Endothelial cell of umbilical vein (primary cell): Measurements from ENCODE around the gene NKX1-2. TPM values are rescaled to one million over a fixed set of nuclear protein-coding genes. Genes with fewer than 3 reads are reported as not detected.

Source experiments
- BruUV-seq: library from RNA; stranded (reverse); fragments of 400-500 nt; replicated peaks from 2 replicates; lab custom pipeline; 2021; lab: Mats Ljungman, UMichigan
- CTCF ChIA-PET: fragments of 300-600, 350-600 bp; sonication (Branson Sonifier 250); formaldehyde crosslinking; loops from one replicate; lab custom pipeline; 2021; ENCODE audit warnings: antibody characterized with exemption, inconsistent platforms; lab: Charles Lee
- POLR2A ChIA-PET: fragments of 300-600, 350-600 bp; sonication (Branson Sonifier 250); formaldehyde crosslinking; loops from one replicate; lab custom pipeline; 2021; ENCODE audit warnings: antibody characterized with exemption, inconsistent platforms; lab: Charles Lee
- DNase-seq: peaks from one replicate; pipeline ENCODE4 v3.0.0-alpha.2; 2011; ENCODE audit warnings: low read depth, low spot score
- FAIRE-seq: peaks from 2 replicates; lab custom pipeline; 2011; peaks lifted over from hg19 to GRCh38; lab: Jason Lieb, UNC
- H2AFZ ChIP-seq: 2 replicates; pipeline ENCODE4 v1.6.0; 2012; ENCODE audit warnings: low read depth, low read length, control low read depth, inconsistent platforms
- H3K27ac ChIP-seq: 2 replicates; pipeline ENCODE4 v1.5.1; 2011; ENCODE audit warnings: low read depth, mild to moderate bottlenecking, control low read depth, low read length, moderate library complexity; ENCODE audit not compliant: insufficient read depth
- H3K27me3 ChIP-seq, 2 experiments: 2 replicates each; pipeline versions ENCODE4 v1.6.0 to v1.6.1; 2011; ENCODE audit warnings: low read length in 2 of 2, mixed read lengths in 1 of 2; ENCODE audit not compliant: control insufficient read depth in 2 of 2, insufficient read depth in 2 of 2
- H3K36me3 ChIP-seq, 2 experiments: 2 replicates in 1 of 2; 3 replicates in 1 of 2; pipeline ENCODE4 v1.5.1; 2011; ENCODE audit warnings: low read length in 2 of 2, mild to moderate bottlenecking in 1 of 2, moderate library complexity in 1 of 2; ENCODE audit not compliant: control insufficient read depth in 2 of 2, insufficient read depth in 2 of 2; ENCODE audit errors: extremely low read depth in 1 of 2
- H3K4me1 ChIP-seq: 3 replicates; pipeline ENCODE4 v1.5.1; 2011; ENCODE audit warnings: mild to moderate bottlenecking, low read length; ENCODE audit not compliant: control insufficient read depth, insufficient read depth; ENCODE audit errors: extremely low read depth
- H3K4me2 ChIP-seq: 2 replicates; pipeline ENCODE4 v1.6.1; 2011; ENCODE audit warnings: low read length, control low read depth, mixed read lengths; ENCODE audit not compliant: insufficient read depth
- H3K4me3 ChIP-seq, 3 experiments: fragments of 200-600 bp in 1 of 3; sonication (generic), shearing (Covaris generic) in 1 of 3; replicated peaks in 1 of 3; 2 replicates each; pipeline ENCODE4 v1.5.1; 2011 to 2016; ENCODE audit warnings: control low read depth in 3 of 3, low read length in 3 of 3, mild to moderate bottlenecking in 2 of 3, inconsistent platforms in 1 of 3, low read depth in 1 of 3, moderate library complexity in 1 of 3; ENCODE audit not compliant: insufficient read depth in 1 of 3
- H3K79me2 ChIP-seq: 2 replicates; pipeline ENCODE4 v1.6.0; 2012; ENCODE audit warnings: low read length, inconsistent platforms; ENCODE audit not compliant: control insufficient read depth, insufficient read depth
- H3K9ac ChIP-seq: replicated peaks from 2 replicates; pipeline ENCODE3; 2011; ENCODE audit warnings: low read length, control low read depth; ENCODE audit not compliant: insufficient read depth; ENCODE audit errors: extremely low read depth
- H3K9me1 ChIP-seq: replicated peaks from 3 replicates; pipeline ENCODE4 v1.6.0; 2011; ENCODE audit warnings: mild to moderate bottlenecking, low read length; ENCODE audit not compliant: control insufficient read depth, insufficient read depth; ENCODE audit errors: extremely low read depth
- H3K9me3 ChIP-seq: replicated peaks from 2 replicates; pipeline ENCODE4 v1.5.1; 2012; ENCODE audit warnings: low read length, inconsistent platforms; ENCODE audit not compliant: control insufficient read depth, insufficient read depth
- H4K20me1 ChIP-seq: replicated peaks from 2 replicates; pipeline ENCODE3; 2011; ENCODE audit warnings: mild to moderate bottlenecking, low read length; ENCODE audit not compliant: control insufficient read depth, insufficient read depth; ENCODE audit errors: extremely low read depth
- EZH2 ChIP-seq: IDR thresholded peaks from 2 replicates; pipeline ENCODE4 v1.6.1; 2012; ENCODE audit warnings: borderline replicate concordance, low read depth, mild to moderate bottlenecking, moderate library complexity, low read length, inconsistent platforms; ENCODE audit not compliant: severe bottlenecking
- POLR2A ChIP-seq: IDR thresholded peaks from 2 replicates; pipeline ENCODE4 v1.6.1; 2012; ENCODE audit warnings: low read depth, mild to moderate bottlenecking, control low read depth, low read length
- POLR2AphosphoS5 ChIP-seq: IDR thresholded peaks from 2 replicates; pipeline ENCODE4 v1.6.1; 2012; ENCODE audit warnings: low read depth, mild to moderate bottlenecking, control low read depth, low read length, moderate library complexity; ENCODE audit not compliant: insufficient read depth
- dilution Hi-C: fragments of 300-500 bp; cut with MboI; formaldehyde crosslinking; loops from one replicate; pipeline ENCODE4 v1.15.0; 2019; ENCODE audit warnings: low sequenced_read_pairs; ENCODE audit not compliant: extremely low pct_ligation_motif_present
- intact Hi-C: fragments of 100-400 bp; cut with micrococcal nuclease; formaldehyde crosslinking; loops from one replicate; pipeline ENCODE4 v1.10.0; 2022
- polyA plus RNA-seq, 4 experiments: library from polyadenylated mRNA; depleted of rRNA in 3 of 4; stranded (reverse) in 3 of 4; unstranded in 1 of 4; fragments of >200 nt; gene quantifications; 2 replicates each; pipeline versions ENCODE4 v1.2.1 to v1.2.3, GENCODE V29; 2011 to 2012; ENCODE audit warnings: missing spikeins in 1 of 4
- total RNA-seq: library from RNA; stranded (reverse); gene quantifications from 2 replicates; pipeline ENCODE4 v1.2.3, GENCODE V29; 2021
- TF ChIP-seq, protein P1 (sequence below), 2 donors: IDR thresholded peaks; 1 replicate in 1 of 2; 2 replicates in 1 of 2; pipeline ENCODE4 v1.5.1; 2011; ENCODE audit warnings: low read length in 2 of 2, mild to moderate bottlenecking in 2 of 2, moderate library complexity in 2 of 2, control low read depth in 1 of 2, inconsistent platforms in 1 of 2, low read depth in 1 of 2; ENCODE audit not compliant: insufficient read depth in 1 of 2; ENCODE audit errors: extremely low read depth in 1 of 2

NKX1-2 gene
- total and polyA plus RNA-seq, 2 donors (not counting 3 experiments of a cell fraction or from before 2014, with no cell fraction given): not detected

DNA sequence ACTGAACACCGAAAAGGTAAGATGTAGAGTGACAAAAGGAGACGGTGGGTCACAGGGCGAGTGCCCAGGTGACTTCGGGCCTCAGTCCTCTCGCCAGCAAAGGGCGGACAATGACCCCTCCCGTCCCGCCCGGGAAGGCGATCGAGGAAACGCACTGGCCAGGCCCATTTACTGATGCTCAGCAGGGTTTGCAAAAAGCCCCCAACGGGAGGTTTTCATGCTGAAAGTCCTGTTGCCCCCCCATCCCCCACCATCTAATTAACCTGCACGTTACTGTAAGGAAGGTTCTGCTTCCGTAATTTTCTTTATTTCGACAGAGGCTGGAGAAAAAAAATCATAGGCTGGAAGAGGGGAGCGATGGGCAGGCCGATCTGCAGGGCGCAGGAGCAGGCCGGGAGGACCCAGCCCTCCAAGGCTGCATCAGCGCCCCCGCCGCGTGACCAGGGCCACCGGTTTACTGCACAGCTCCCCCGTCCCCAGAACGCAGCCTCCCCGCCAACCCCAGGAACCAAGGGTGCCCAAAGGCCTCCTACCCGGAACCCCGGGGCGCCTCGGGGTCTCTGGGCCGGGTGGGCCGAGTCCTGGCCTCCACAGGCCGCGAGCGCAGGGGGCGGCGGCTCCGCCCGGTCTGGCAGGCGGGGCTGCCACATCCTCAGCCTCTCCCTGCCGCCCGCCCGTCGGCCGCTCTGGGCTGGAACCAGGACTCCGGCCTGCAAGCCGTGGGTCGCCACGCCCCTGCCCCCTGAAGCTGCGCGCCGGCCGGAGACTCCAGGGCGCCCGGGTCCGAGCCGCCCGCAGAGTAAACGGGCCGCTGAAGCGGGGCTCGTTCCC lies 31.7 kb downstream of the NKX1-2 start:
- no peak for TF ChIP-seq EZH2
- TF ChIP-seq POLR2A: no peak
- TF ChIP-seq, protein P1, sequence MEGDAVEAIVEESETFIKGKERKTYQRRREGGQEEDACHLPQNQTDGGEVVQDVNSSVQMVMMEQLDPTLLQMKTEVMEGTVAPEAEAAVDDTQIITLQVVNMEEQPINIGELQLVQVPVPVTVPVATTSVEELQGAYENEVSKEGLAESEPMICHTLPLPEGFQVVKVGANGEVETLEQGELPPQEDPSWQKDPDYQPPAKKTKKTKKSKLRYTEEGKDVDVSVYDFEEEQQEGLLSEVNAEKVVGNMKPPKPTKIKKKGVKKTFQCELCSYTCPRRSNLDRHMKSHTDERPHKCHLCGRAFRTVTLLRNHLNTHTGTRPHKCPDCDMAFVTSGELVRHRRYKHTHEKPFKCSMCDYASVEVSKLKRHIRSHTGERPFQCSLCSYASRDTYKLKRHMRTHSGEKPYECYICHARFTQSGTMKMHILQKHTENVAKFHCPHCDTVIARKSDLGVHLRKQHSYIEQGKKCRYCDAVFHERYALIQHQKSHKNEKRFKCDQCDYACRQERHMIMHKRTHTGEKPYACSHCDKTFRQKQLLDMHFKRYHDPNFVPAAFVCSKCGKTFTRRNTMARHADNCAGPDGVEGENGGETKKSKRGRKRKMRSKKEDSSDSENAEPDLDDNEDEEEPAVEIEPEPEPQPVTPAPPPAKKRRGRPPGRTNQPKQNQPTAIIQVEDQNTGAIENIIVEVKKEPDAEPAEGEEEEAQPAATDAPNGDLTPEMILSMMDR (IDR thresholded peaks at IDR 0.05; ENCODE audit: extremely low read depth in 1 of 2, insufficient read depth in 1 of 2, low read depth in 1 of 2, low read length in 2 of 2): peak in 1 of 2 donors; percentile 5
- TF ChIP-seq POLR2AphosphoS5: peak; percentile 20
- POLR2A ChIA-PET: no interaction called here
- peak overlapping the region; percentile 23 for H2AFZ ChIP-seq
- H3K4me3 ChIP-seq: peak overlapping the region; percentile 75 to 86 (median 77)
- peak; percentile 72 for FAIRE-seq
- H3K4me2 ChIP-seq: peak overlapping the region; percentile 61
- no peaks in the 10 kb centered on the region for H3K36me3 ChIP-seq
- H3K9ac ChIP-seq: peak overlapping the region; percentile 79
- peaks cover 0 to 6% of the 10 kb centered on the region in 2 experiments for H3K27me3 ChIP-seq
- no peaks in the 10 kb centered on the region for H3K9me3 ChIP-seq
- H3K9me1 ChIP-seq: no peaks in the 10 kb centered on the region
- no peaks in the 10 kb centered on the region for H4K20me1 ChIP-seq
- peak overlapping the region; percentile 55 for H3K27ac ChIP-seq
- peaks cover 2% of the 10 kb centered on the region for H3K4me1 ChIP-seq
- peak; percentile 68 for DNase-seq
- intact Hi-C loops: loop anchor here (1.0 to 10.0 kb wide), 5 partner anchors 43 to 1953 kb away; partner anchors contain the start of genes FAM53B, HTRA1 and LHPP
- BruUV-seq: no TSS peak
- peaks cover 42% of the 10 kb centered on the region for H3K79me2 ChIP-seq
- dilution Hi-C loops: no loop called here
- CTCF ChIA-PET: interaction anchor here (1.2 to 3.9 kb wide), 4 partner anchors 14 to 423 kb away, joined by 5 to 20 read pairs (median 11); no protein-coding TSS in a partner anchor
